WTC11 (cell line): Measurements from ENCODE around the gene FRAT1. TPM values are rescaled to one million over a fixed set of nuclear protein-coding genes. Genes with fewer than 3 reads are reported as not detected.

Experiments used
- ATAC-seq: fragments of 200-7000 bp; cut with Tn5 transposase; 2 replicates; pipeline ENCODE4 v1.10.0; 2021; ENCODE audit warnings: mild to moderate bottlenecking, moderate library complexity
- CTCF ChIA-PET: fragments of 300-600 bp; sonication (Branson Sonifier 250); formaldehyde crosslinking; loops from one replicate; lab custom pipeline; 2021; ENCODE audit warnings: antibody characterized with exemption; lab: Charles Lee
- POLR2A ChIA-PET: fragments of 350-600 bp; sonication (Branson Sonifier 250); formaldehyde crosslinking; loops from one replicate; lab custom pipeline; 2021; ENCODE audit warnings: antibody characterized with exemption; lab: Charles Lee
- DNase-seq: peaks from one replicate; pipeline ENCODE4 v3.0.0; 2021; ENCODE audit warnings: low spot score
- H3K27ac Mint-ChIP-seq: 2 replicates; pipeline ENCODE4 v1.8.0; 2021; ENCODE audit warnings: mixed read lengths
- H3K27me3 Mint-ChIP-seq: 2 replicates; pipeline ENCODE4 v1.8.0; 2021; ENCODE audit warnings: low read depth, mild to moderate bottlenecking, moderate library complexity, mixed read lengths
- H3K36me3 Mint-ChIP-seq: 2 replicates; pipeline ENCODE4 v1.8.0; 2021; ENCODE audit warnings: mixed read lengths
- H3K4me1 Mint-ChIP-seq: 2 replicates; pipeline ENCODE4 v1.8.0; 2022; ENCODE audit warnings: mixed read lengths
- H3K4me3 Mint-ChIP-seq: 2 replicates; pipeline ENCODE4 v1.8.0; 2021; ENCODE audit warnings: mild to moderate bottlenecking, moderate library complexity, mixed read lengths
- H3K9me3 Mint-ChIP-seq: 2 replicates; pipeline ENCODE4 v1.8.0; 2021; ENCODE audit warnings: mixed read lengths
- ATF1 ChIP-seq: sonication (generic); formaldehyde crosslinking; IDR thresholded peaks from 2 replicates; pipeline ENCODE4 v1.8.1; 2023; ENCODE audit warnings: mild to moderate bottlenecking, moderate library complexity, missing genetic modification reagents
- GRHL2 ChIP-seq: fragments of 250-450 bp; sonication (Bioruptor Pico); IDR thresholded peaks from 2 replicates; pipeline ENCODE4 v1.8.0; 2022; ENCODE audit warnings: mild to moderate bottlenecking, moderate library complexity; ENCODE audit not compliant: insufficient replicate concordance, severe bottlenecking
- NR2C2 ChIP-seq: sonication (generic); formaldehyde crosslinking; IDR thresholded peaks from 2 replicates; pipeline ENCODE4 v1.8.0; 2022; ENCODE audit warnings: mild to moderate bottlenecking, missing genetic modification reagents
- PRRX2 ChIP-seq: fragments of 250-450 bp; sonication (Bioruptor Pico); IDR thresholded peaks from 2 replicates; pipeline ENCODE4 v1.8.0; 2021; ENCODE audit warnings: mild to moderate bottlenecking
- RELA ChIP-seq: sonication (generic); formaldehyde crosslinking; IDR thresholded peaks from 2 replicates; pipeline ENCODE4 v1.8.1; 2022; ENCODE audit warnings: missing genetic modification reagents, mild to moderate bottlenecking, borderline replicate concordance
- SMAD3 ChIP-seq: sonication (generic); formaldehyde crosslinking; IDR thresholded peaks from 2 replicates; pipeline ENCODE4 v1.8.0; 2022; ENCODE audit warnings: missing genetic modification reagents, mild to moderate bottlenecking, borderline replicate concordance
- SP1 ChIP-seq: sonication (generic); formaldehyde crosslinking; conservative IDR thresholded peaks from 2 replicates; pipeline ENCODE4 v1.8.1; 2022; ENCODE audit warnings: missing genetic modification reagents
- TEAD1 ChIP-seq: sonication (generic); formaldehyde crosslinking; IDR thresholded peaks from 2 replicates; pipeline ENCODE4 v1.8.0; 2022; ENCODE audit warnings: mild to moderate bottlenecking, missing genetic modification reagents
- TP53 ChIP-seq: sonication (generic); formaldehyde crosslinking; IDR thresholded peaks from 2 replicates; pipeline ENCODE4 v1.8.1; 2023; ENCODE audit warnings: mild to moderate bottlenecking, missing genetic modification reagents
- total RNA-seq: library from RNA; stranded (reverse); gene quantifications from 3 replicates; pipeline ENCODE4 v1.2.3, GENCODE V29; 2021
- TF ChIP-seq, protein P1 (sequence below): fragments of 250-450 bp; sonication (Bioruptor Pico); IDR thresholded peaks from 2 replicates; pipeline ENCODE4 v1.9.0; 2021; ENCODE audit warnings: mild to moderate bottlenecking
- TF ChIP-seq, protein P2 (sequence below): sonication (generic); formaldehyde crosslinking; IDR thresholded peaks from 2 replicates; pipeline ENCODE4 v1.8.0; 2022; ENCODE audit warnings: mild to moderate bottlenecking, missing genetic modification reagents
- TF ChIP-seq, protein P3 (sequence below): fragments of 200-600 bp; IDR thresholded peaks from 2 replicates; pipeline ENCODE4 v1.8.0; 2022; ENCODE audit warnings: antibody characterized with exemption
- TF ChIP-seq, protein P4 (sequence below): sonication (generic); formaldehyde crosslinking; IDR thresholded peaks from 2 replicates; pipeline ENCODE4 v1.8.0; 2023; ENCODE audit warnings: missing genetic modification reagents, mild to moderate bottlenecking, borderline replicate concordance

FRAT1 gene
- total RNA-seq, 1 experiment from 2014 or later, result 8.2 TPM

DNA sequence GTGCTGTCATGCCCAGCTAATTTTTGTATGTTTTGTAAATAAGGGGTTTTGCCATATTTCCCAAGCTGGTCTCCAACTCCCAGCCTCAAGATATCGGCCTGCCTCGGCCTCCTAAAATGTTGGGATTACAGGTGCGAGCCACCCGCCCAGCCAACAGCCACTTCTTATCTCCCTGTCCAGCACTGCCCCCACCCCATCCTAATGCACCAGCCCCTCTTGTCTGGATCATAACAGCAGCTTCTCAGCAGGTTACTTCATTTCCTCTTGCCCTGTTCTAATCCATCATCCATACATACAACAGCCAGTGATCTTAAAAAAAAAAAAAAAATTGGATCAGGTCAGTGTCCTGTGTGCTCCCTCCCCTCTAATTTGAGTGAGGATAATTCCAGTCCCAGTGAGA is 28.2 kb downstream of the FRAT1 start:
- Mint-ChIP-seq H3K27me3 (no peaks in the 10 kb centered on the region), H3K27ac (no peak overlapping the region), H3K36me3 (no peaks in the 10 kb centered on the region), H3K4me3 (no peak overlapping the region), H3K4me1 (peaks cover 9% of the 10 kb centered on the region; the same call in 1 of the 2 replicates), H3K9me3 (no peaks in the 10 kb centered on the region)
- CTCF ChIA-PET, result interaction anchor here (1.4 kb wide), 1 partner anchor 68 kb away, joined by 4 read pairs; no protein-coding TSS in a partner anchor
- POLR2A ChIA-PET, result interaction anchor here (0.7 kb wide), 1 partner anchor 995 kb away, joined by 4 read pairs; no protein-coding TSS in a partner anchor
- TF ChIP-seq TEAD1 (CRISPR knock-in tag) (no peak), ATF1 (CRISPR knock-in tag) (no peak)
- DNase-seq (no peak), ATAC-seq (no peak)

DNA sequence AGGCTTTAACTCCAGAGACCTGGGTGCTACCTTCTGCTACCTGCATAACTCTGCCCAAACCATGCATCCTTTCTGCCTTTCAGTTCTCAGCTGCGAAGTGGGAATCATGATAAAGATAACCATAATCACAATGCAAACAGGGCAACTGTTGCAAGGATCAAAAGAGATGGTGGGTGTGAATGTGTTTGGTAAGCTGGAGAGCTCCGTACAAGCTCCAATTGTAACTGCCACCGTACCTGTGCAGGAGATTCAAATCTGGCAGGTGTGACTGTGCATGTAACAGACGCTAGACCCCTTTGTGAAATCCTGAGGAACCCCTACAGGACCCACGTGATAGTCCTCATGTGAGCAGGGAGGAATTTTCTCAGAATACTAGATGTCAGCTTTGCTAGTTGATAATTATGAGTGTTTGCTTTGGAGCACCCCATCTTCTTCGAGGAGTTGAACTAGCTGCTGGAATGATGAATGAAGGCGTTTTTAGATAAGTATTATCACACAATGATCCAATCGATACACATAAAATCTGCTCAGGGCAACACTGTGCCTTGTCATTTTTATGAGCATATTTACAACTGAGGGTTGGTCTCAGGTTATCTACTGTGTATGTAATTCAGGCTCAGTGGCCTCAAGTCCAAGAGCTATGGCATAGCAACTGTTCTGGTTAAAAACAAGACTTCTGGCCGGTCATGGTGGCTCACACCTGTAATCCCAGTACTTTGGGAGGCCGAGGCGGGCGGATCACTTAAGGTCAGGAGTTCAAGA is 30.9 kb downstream of the FRAT1 start:
- Mint-ChIP-seq H3K27me3 (no peaks in the 10 kb centered on the region), H3K4me1 (peaks cover 4% of the 10 kb centered on the region; the same call in 1 of the 2 replicates)
- TF ChIP-seq RELA (CRISPR knock-in tag) (no peak), GRHL2 (CRISPR knock-in tag) (no peak), SMAD3 (CRISPR knock-in tag) (no peak), PRRX2 (CRISPR knock-in tag) (no peak), NR2C2 (CRISPR knock-in tag) (no peak), SP1 (CRISPR knock-in tag) (no peak), TP53 (CRISPR knock-in tag) (no peak), ATF1 (CRISPR knock-in tag) (no peak)
- TF ChIP-seq, protein P1, sequence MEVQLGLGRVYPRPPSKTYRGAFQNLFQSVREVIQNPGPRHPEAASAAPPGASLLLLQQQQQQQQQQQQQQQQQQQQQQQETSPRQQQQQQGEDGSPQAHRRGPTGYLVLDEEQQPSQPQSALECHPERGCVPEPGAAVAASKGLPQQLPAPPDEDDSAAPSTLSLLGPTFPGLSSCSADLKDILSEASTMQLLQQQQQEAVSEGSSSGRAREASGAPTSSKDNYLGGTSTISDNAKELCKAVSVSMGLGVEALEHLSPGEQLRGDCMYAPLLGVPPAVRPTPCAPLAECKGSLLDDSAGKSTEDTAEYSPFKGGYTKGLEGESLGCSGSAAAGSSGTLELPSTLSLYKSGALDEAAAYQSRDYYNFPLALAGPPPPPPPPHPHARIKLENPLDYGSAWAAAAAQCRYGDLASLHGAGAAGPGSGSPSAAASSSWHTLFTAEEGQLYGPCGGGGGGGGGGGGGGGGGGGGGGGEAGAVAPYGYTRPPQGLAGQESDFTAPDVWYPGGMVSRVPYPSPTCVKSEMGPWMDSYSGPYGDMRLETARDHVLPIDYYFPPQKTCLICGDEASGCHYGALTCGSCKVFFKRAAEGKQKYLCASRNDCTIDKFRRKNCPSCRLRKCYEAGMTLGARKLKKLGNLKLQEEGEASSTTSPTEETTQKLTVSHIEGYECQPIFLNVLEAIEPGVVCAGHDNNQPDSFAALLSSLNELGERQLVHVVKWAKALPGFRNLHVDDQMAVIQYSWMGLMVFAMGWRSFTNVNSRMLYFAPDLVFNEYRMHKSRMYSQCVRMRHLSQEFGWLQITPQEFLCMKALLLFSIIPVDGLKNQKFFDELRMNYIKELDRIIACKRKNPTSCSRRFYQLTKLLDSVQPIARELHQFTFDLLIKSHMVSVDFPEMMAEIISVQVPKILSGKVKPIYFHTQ (CRISPR knock-in tag), result no peak
- TF ChIP-seq, protein P2, sequence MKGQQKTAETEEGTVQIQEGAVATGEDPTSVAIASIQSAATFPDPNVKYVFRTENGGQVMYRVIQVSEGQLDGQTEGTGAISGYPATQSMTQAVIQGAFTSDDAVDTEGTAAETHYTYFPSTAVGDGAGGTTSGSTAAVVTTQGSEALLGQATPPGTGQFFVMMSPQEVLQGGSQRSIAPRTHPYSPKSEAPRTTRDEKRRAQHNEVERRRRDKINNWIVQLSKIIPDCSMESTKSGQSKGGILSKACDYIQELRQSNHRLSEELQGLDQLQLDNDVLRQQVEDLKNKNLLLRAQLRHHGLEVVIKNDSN (CRISPR knock-in tag), result no peak
- TF ChIP-seq, protein P3, sequence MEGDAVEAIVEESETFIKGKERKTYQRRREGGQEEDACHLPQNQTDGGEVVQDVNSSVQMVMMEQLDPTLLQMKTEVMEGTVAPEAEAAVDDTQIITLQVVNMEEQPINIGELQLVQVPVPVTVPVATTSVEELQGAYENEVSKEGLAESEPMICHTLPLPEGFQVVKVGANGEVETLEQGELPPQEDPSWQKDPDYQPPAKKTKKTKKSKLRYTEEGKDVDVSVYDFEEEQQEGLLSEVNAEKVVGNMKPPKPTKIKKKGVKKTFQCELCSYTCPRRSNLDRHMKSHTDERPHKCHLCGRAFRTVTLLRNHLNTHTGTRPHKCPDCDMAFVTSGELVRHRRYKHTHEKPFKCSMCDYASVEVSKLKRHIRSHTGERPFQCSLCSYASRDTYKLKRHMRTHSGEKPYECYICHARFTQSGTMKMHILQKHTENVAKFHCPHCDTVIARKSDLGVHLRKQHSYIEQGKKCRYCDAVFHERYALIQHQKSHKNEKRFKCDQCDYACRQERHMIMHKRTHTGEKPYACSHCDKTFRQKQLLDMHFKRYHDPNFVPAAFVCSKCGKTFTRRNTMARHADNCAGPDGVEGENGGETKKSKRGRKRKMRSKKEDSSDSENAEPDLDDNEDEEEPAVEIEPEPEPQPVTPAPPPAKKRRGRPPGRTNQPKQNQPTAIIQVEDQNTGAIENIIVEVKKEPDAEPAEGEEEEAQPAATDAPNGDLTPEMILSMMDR, result no peak
- TF ChIP-seq, protein P4, sequence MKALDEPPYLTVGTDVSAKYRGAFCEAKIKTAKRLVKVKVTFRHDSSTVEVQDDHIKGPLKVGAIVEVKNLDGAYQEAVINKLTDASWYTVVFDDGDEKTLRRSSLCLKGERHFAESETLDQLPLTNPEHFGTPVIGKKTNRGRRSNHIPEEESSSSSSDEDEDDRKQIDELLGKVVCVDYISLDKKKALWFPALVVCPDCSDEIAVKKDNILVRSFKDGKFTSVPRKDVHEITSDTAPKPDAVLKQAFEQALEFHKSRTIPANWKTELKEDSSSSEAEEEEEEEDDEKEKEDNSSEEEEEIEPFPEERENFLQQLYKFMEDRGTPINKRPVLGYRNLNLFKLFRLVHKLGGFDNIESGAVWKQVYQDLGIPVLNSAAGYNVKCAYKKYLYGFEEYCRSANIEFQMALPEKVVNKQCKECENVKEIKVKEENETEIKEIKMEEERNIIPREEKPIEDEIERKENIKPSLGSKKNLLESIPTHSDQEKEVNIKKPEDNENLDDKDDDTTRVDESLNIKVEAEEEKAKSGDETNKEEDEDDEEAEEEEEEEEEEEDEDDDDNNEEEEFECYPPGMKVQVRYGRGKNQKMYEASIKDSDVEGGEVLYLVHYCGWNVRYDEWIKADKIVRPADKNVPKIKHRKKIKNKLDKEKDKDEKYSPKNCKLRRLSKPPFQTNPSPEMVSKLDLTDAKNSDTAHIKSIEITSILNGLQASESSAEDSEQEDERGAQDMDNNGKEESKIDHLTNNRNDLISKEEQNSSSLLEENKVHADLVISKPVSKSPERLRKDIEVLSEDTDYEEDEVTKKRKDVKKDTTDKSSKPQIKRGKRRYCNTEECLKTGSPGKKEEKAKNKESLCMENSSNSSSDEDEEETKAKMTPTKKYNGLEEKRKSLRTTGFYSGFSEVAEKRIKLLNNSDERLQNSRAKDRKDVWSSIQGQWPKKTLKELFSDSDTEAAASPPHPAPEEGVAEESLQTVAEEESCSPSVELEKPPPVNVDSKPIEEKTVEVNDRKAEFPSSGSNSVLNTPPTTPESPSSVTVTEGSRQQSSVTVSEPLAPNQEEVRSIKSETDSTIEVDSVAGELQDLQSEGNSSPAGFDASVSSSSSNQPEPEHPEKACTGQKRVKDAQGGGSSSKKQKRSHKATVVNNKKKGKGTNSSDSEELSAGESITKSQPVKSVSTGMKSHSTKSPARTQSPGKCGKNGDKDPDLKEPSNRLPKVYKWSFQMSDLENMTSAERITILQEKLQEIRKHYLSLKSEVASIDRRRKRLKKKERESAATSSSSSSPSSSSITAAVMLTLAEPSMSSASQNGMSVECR (CRISPR knock-in tag), result no peak
- TF ChIP-seq, all 79 proteins: peak for 0
- ChIA-PET CTCF (interaction anchor here (1.0 to 1.5 kb wide), 2 partner anchors 15 to 277 kb away, joined by 5 read pairs; no protein-coding TSS in a partner anchor), POLR2A (no interaction called here)
- ATAC-seq (no peak), DNase-seq (no peak)
- no peak overlapping the region for H3K4me3 Mint-ChIP-seq
- no peak overlapping the region; the same call in 1 of the 2 replicates for H3K27ac Mint-ChIP-seq
- H3K9me3 Mint-ChIP-seq, result no peaks in the 10 kb centered on the region
- H3K36me3 Mint-ChIP-seq, result no peaks in the 10 kb centered on the region
